GM19025 (cell line): Measurements from ENCODE around the gene REEP6.

Source experiments
- ATAC-seq: cut with Tn5 transposase; IDR thresholded peaks from one replicate; pipeline ENCODE4 v1.9.1; 2021; ENCODE audit warnings: mild to moderate bottlenecking, low read depth, moderate library complexity; ENCODE audit not compliant: unreplicated experiment

The REEP6 gene

GRCh38 chr19:1540365-1540925, 49.5 kb downstream of the REEP6 start:
- no peak for ATAC-seq
